HG03469 (cell line): ENCODE measurements around the gene DENND1A.

Experiments used
- ATAC-seq: cut with Tn5 transposase; IDR thresholded peaks from one replicate; pipeline ENCODE4 v1.9.1; 2021; ENCODE audit warnings: mild to moderate bottlenecking, moderate library complexity, moderate number of reproducible peaks; ENCODE audit not compliant: unreplicated experiment

Gene DENND1A

GRCh38 chr9:123775289-123776284, 154.3 kb downstream of the DENND1A start:
- no peak for ATAC-seq

GRCh38 chr9:123773783-123774182, 156.1 kb downstream of the DENND1A start:
- ATAC-seq = no peak

- ATAC-seq = no peak
Observed at GRCh38 chr9:123772967-123773366, 157.0 kb downstream of the DENND1A start.

- ATAC-seq = no peak
Observed at GRCh38 chr9:123772374-123772773, 157.6 kb downstream of the DENND1A start.

- no peak for ATAC-seq
Observed at GRCh38 chr9:123771690-123772089, 158.2 kb downstream of the DENND1A start.

- no peak for ATAC-seq
Observed at GRCh38 chr9:123769719-123770118, 160.2 kb downstream of the DENND1A start.

GRCh38 chr9:123763910-123764588, 165.9 kb downstream of the DENND1A start:
- ATAC-seq = no peak

- ATAC-seq = no peak
Observed at GRCh38 chr9:123761905-123762605, 167.9 kb downstream of the DENND1A start.

GRCh38 chr9:123757960-123758359, 172.0 kb downstream of the DENND1A start:
- ATAC-seq = no peak

GRCh38 chr9:123757547-123757946, 172.4 kb downstream of the DENND1A start:
- no peak for ATAC-seq

- ATAC-seq = no peak
Observed at GRCh38 chr9:123756484-123757106, 173.3 kb downstream of the DENND1A start.

GRCh38 chr9:123753669-123754258, 176.2 kb downstream of the DENND1A start:
- no peak for ATAC-seq

GRCh38 chr9:123753016-123753415, 176.9 kb downstream of the DENND1A start:
- no peak for ATAC-seq

GRCh38 chr9:123749580-123750202, 180.2 kb downstream of the DENND1A start:
- ATAC-seq = peak; percentile 72

- ATAC-seq = no peak
Observed at GRCh38 chr9:123746765-123747164, 183.2 kb downstream of the DENND1A start.

GRCh38 chr9:123745933-123746332, 184.0 kb downstream of the DENND1A start:
- ATAC-seq = no peak

- ATAC-seq = no peak
Observed at GRCh38 chr9:123745451-123745850, 184.5 kb downstream of the DENND1A start.

- ATAC-seq = no peak
Observed at GRCh38 chr9:123743737-123744136, 186.2 kb downstream of the DENND1A start.

GRCh38 chr9:123742009-123742767, 187.7 kb downstream of the DENND1A start:
- no peak for ATAC-seq
